Measurements from ENCODE around the gene PRR29. TPM values are rescaled to one million over a fixed set of nuclear protein-coding genes. Genes with fewer than 3 reads are reported as not detected.
"Not testable (repeated sequence)": the region's sequence is repeated elsewhere in the genome, so short reads cannot be mapped to it uniquely, and the experiment has no call there.

The PRR29 gene
- total RNA-seq, 1 donor from 2014 or later: 0.78 TPM

DNA sequence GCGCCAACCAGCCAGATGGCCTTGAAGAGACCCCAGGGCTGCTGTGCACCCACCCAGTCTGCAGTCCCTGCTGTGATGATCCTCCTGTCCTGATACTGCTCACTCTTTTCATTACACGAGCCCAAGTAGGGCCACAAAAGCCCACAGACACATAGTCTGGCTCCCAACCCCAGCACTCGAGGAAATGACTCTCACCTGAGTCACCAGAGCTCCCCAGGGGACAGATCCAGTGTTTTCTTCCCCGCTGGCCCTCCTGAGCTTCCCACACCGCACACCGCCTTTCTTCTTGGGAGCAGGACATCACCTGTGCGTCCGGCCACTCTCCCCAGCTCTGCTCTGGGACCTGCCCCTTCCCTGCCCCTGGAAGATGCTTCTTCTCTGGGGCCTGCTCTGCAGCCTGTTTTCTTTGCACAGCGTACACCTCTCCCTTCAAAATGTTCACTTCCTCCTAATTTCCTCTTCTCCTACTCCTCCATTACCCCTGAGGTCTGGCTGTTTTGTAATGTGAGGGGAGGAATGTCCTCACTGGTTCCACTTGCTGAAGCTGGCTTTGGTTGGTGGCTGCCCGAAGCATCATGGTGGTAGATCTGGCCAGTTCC lies 23.5 kb upstream of the PRR29 start:
- no peak for DNase-seq

DNA sequence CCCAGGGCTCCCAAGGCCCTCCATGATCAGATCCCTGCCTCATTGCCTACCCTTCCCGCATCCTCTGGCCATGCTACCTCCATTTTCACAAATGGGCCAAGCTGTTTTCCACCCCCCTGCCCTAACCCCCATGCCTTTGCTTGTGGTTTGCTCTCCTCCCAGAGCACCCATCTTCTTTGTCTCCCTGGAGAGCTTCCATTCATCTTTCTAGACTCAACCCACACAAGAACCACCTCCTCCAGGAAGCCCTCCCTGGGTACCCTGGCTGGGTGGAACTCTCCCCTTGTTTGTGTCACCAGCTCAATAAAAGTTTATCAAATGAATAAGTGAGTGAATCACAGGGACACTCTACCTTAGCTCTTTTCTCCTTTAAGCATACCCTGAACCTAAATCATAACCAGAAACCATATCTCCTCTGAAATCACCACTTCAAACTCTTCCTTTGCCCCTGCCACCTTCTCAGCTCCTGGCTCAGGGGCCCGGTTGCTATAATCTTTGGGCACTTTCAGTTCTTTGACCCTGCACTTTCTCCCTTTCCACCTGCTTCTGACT lies 22.5 kb upstream of the PRR29 start:
- no peak for DNase-seq

DNA sequence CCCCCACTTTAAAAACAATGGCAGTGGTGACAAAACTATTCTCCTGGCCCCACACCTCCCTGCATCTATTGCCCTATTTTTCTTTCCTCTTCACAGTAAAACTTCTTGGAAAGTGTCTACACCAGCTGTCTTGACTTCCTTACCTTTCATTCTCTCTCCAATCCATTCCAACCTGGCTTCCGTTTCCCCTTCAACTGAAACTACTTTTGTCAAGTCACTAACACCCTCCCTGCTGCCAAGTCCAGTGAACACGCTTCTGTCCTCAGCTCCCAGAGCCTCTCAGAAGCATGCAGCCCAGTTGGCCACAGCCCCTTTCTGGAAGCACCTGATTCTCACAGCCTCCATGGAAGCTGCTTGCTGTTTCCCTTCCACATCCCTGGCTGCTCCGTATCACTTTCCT lies 21.4 kb upstream of the PRR29 start:
- no peak for DNase-seq

DNA sequence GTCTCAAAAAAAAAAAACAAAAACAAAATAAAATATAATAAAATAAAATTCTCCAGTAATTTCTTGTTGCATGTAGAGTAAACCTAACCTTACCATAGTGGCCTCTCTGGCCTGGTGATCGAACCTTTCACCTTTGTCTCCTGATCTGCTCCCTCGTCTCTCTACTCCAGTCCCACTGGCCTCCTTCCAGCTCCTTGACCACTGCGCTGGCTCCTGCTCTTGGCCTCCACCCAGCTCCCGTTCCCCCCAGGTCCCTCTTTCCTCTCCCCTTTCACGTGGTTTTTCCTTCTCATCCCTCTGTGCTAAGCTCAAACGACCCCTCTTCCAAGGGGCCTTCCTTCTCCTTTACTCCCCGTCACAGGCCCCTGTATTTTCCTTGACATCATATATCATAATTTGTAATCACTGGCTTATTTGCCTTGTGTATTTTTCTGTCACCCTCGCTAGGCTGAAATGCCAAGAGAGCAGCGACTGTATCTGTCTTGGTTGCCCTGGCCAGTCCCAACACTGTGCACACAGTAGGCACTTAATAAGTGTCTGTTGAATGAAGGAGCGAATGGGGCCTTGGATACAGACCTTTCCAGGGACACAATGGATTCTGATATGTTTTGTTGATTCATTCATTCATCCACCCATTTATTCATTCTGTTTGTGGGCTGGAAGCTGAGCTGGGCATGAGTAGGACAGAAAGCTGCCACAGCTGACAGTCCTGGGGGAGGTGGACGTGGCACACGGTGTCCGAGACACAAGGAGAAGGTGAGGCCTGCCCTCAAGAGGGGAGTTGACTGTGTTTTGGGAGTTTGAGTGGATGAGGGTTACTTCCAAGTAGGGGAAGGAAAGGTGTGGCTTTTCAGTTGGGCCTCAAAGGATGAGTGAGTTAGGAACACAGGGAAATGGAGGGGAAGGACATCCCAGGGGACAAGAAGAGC lies 19.6 kb upstream of the PRR29 start:
- DNase-seq: no peak

DNA sequence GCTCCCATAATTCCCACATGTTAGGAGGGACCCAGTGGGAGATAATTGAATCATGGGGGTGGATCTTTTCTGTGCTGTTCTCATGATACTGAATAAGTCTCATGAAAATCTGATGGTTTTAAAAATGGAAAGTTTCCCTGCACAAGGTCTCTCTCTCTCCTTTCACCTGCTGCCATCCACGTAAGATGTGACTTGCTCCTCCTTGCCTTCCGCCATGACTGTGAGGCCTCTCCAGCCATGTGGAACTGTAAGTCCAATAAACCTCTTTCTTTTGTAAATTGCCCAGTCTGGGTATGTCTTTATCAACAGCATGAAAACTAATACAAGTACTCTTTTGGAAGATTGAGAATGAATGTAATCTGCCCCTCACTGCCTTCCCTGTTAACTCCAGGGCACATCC lies 15.5 kb upstream of the PRR29 start:
- not testable (repeated sequence) for DNase-seq

DNA sequence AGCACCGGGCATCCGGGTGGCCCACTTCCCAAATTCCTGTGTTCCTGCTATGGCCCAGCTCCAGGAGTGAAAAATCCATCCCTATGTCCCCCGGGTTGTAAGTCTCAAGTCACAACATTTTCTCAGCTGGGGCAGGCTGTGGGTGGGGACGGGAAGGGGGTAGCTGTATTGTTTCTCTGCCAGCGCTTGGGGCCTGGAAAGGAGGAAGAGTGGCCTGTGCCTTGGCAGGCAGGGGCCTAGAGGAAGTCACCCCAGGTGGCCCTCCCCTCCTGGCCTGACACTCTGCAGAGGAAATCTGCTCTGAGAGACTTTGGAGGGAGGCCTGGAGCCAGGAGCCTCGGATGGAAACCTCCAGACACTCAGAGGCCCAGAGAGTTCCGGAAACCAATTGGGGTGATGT lies 14.8 kb upstream of the PRR29 start:
- no peak for DNase-seq

DNA sequence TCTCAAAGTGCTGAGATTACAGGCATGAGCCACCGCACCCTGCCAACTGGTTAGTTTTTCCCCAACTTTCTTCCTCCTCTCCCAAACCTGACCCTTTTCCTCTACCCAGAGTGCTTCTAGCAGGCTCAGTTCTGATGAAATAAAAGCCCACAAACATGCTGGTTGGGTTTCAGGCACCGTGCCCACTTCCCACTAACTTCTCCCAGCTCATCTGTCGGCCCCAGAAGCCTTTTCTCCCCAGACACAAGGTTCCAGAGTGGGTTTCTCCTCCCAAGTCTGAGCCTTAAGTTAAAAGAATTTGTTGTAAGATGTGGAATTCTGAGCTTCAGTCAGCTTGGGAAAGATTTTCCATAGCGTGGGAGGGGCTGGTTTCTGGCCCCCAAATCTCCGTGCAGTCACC lies 13.9 kb upstream of the PRR29 start:
- DNase-seq: no peak

DNA sequence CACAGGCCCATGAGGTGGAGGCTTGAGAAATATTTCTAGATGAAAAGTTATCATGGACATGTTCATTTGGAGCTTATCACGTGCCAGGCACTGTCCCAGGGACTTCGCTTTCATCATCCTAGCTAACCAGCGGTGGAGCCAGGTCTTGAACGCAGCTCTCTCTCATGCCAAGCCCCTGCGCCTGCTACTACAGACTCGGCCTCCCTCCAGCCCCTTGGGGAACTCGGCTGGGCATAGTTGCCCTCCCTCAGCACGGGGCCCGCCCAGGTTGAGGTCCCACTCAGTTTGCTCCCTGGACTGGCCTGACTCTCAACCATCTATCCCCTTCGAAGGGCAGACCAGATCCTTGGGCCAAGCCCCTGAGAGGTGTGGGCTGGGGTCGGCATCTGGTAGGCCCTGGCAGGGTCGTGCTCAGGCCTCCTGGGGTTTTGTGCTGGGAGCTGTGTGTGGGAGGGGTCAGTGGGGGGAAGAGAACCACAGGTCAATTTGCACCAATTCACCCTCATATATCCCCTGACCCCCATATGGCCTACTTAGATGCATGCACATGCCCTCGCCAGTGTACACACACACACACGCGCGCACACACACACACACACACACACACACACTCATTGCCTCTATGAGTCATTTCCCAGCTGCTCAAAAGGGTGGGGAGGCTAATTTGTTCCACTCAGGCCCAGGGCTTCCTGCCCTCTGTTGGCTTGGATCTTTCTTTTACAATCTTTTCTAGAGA lies 13.3 kb upstream of the PRR29 start:
- no peak for DNase-seq

DNA sequence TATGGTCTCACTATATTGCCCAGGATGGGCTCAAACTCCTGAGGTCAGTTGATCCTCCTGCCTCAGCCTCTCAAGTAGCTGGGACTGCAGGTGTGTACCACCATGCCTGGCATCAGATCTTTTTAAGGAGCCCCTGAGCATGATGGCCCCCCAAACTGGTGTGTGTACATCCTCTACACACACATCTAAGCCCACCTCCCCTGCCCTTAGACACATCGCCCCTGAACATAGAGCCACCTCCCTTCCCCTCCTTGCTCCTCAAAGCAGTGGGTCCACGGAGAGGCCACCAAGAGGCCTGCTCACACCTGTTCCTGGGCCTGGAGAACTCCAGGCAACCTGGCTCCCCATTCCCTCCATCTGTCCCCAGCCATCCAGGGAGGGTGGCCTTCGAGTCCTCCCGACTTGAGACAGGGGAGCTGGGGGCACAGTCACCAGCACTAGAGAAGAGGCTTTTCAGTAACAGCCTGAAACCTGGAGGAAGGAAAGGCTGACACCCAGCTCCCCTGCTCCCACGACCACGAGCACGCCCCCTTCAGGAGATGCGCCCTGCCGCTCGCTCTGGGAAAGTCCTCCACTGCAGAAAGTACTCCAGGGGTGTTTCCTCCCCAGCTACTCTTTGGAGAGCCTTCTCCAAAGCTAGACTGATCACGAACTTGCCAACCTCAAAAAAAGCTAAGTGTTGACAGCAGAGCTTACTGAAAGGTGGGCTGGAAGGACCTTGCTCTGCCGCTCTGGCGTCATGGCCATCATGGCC lies 12.6 kb upstream of the PRR29 start:
- no peak for DNase-seq

DNA sequence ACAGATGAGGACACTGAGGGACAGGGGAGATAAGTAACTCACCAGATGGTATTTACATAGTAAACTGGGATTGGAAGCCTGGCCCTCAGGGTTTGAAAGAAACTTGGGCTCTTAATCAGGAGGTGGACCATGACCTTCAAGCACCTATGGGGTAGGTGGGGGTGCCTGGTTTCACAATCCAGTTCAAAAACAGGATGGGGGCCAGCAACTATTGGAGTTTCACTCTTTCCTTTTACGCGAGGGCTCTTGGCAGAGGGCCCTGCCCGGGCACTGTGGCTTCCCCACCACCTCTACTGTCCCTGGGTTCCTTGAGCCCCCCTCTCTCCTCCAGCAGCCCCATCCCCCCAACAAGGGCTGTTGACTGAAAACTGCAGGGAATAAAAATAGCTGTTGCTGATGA lies 11.3 kb upstream of the PRR29 start:
- DNase-seq: no peak

DNA sequence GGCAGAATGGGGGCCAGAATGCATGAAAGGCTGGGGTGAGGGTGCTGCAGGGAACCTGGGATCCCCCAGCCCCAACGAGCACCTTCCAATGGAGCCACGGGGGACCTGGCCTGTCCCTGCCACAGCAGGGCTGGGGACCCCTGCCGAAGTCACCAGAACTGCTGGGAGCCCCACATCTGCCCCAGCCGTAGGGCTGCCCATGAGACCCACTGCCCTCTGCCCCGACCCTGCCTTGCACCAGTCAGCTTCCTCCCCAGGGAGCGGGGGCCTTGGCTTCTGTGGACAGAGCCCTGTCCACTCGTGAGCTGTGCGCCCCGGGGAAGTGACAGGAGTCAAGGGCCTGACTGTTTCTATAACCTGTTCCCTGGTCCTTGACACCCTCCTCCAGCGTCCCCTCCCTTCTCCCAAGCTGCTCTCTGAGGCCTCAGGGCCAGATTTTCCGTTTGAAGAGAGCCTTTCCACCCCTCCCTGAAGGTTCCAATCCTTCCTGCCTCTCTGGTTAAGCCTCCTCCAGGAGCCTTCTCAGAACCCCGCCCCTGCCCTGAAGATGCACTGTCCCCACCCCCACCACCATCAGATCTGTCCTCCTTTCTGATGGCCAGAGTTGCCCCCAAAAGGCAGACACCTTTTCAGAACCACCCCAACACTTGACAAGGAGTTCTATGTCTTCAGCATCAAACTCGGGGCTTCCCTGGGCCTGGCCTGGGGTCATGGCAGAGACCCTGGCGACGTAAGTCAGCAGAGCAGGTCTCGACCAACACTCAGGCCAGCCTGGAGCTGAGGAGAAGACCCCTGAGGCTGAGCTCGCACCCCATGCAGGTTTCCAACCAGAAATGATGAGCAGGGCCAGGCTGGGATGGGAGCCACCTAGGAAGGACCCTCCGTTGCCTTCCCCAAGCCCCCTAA lies 10.7 kb upstream of the PRR29 start:
- no peak for DNase-seq

DNA sequence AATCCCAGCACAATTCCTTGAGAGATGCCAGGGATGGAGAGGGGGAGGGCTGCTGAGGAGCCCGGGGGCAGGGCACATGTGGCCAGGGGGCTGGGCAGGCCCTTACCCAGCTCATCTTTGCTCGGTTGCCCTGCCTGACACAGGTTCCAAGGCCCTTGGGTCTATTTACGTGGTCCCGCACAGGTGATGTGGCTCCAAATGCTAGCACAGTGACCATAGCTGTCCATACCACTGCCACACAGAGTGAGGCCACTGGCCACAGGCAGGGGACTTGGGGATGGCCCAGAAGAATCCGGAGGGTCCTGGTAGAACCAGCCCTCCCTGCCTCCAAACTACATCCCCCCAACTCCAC lies 10.0 kb upstream of the PRR29 start:
- DNase-seq: no peak

DNA sequence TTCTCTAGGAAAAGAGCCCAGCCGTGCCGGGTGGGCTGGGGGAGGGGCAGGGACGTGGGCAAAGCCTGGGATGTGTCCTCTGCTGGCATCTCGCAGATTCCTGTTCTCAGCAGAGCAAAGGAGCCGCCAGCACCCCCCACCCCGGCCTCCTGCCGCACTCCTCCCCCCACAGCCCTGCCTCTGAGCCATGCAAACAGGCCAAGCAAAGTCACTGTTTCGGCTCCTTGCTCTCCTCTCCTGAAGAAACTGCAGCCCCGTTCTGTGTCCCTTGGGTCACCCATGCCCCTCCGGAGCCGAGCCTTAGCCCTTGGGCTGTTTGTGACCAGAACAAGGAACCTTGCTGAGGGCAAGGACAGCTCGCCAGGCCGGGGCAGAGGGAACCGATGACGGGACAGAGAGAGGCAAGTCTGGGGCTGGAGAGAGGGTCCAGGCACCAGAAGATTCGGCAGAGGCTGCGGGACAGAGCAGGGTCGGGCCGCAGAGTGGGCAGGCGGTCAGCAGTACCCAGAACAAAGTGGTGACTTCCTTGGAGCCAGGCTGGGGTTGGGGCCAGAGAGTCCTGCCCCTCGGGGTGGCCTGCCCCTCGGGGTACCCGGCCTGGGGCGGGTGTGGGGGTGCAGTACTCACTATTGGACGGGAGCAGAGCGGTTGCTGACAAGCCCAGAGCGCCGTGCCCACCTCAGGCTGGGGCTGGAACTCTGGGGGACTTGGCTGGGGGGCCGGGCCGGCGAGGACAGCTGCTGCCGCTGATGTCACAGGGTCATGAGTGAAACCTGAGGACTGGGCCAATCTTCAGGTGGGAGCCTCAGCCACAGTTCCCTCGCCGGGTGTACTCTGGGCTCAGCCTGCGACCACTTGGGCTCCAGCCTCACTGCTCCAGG lies 9.2 kb upstream of the PRR29 start:
- DNase-seq: no peak

DNA sequence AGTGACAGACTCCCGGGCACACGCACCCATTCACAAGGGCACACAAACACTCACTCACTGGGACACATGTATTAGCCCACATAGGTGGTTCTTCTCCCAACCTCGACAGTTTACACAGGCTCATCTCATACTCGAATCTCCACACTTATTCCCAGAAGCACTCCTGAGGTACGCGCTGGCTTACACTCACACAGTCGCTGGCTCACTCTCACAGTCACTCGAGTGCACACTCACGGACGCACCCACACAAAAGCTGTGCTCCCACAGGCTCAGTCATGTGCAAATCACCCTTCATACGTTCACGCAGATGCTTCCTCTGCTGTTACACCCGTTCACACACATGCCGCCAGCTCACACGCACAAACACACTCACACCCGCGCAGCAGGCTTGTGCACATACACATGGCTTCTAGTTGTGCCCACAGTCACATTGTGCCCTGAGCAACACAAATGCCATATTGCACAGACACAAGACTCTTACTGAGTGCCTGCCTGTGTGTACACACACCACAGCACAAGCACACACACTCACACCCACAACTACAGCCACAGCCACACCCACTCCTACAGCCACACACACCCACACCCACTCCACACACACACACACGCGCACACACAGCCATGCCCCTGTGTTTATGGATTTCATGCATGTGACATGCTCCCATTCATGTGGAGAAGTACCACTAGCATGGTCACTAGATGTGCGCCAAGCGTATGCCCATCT lies 8.4 kb upstream of the PRR29 start:
- DNase-seq: no peak

DNA sequence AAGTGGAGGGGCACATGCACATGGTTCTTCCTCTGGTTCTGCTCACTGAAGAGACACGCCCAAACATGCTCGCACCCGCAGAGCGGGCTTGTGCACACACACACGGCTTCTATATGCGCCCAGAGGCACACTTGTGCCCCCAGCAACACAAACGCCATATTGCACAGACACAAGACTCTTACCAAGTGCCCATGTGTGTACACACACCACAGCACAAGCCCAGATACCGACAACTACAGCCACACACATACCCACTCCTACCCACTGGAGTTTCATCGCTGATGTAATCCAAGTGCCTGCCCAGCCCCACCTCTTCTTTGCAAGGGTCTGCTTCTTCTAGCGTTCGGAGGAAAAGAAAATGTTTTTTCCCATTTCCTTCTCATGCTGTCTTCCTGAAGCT lies 6.5 kb upstream of the PRR29 start:
- DNase-seq: no peak

DNA sequence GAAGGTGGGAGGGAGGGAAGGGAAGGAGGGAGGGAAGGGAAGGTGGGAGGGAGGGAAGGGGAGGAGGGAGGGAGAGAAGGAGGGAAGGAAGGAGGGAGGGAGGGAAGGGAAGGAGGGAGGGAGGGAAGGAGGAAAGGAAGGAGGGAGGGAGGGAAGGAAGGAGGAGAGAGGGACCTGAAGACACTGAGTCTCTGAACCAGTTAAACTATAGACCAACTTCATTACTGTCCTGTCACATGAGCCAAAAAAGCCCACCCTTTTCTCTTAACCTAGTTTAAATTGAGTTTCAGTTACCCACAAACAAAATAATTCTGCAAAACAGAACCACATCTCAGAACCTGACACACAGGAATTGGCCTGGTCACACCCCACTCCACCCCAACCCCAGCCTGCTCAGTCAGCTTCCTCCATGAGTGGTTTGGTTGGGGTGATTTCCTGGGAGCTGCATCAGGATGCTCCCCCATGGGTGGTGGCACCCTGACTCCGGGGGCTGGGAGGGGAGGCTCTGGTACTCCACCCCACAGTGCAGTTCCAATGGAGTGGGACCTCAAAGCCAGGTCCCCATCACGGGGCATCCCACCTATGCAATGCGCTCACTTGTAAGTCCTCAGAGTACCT lies 4.7 kb upstream of the PRR29 start:
- DNase-seq: no peak

DNA sequence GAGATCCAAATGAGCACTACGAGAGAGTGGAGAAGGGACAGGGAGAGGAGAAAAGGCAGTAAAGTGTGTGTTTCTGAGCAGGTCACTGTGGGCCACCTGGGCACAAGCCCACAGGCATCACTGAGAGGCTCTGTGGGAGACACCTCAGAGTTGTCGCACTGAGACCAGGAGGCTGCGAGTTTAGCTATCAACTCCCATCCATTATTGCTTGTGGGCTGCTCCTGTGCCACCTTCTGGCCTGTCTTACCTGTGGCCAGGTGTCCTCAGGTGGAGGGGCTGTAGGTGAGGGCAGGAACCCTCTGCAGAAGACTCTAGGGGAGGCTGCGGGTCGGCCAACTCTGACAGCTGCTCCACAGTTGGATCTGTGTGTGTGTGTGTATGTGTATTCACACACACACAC lies 2.5 kb upstream of the PRR29 start:
- DNase-seq: no peak

DNA sequence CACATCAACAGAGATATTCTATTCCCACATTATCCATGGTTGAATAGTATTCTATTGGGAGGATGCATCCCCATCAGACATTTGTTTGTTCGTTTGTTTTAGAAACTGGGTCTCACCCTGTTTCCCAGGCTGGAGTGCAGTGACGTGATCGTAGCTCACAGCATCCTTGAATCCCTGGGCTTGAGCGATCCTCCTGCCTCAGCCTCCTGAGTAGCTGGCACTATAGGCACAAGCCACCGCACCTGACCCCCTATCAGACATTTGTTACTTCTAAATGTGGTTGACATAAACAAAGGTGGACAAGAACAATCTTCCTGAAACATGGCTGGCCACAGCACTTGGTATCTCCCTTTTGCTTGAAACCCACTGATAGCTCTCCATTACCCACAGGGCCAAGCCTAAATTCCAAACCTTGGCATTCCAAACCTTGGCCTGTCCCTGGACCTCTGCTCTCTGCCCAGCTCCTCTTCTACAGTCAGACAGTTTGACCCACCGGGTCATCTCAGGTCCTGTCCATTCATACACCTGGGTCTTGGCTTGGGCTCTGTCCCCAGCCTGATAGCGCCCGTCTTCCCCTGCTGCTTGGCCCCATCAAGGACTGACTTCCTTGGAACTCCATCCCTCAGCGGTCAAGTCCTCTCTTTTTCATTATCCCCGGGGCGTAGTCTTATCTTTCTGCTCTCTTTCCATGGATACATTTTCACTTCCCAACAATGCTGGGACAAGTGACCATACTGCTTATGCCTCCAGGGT lies 1.5 kb upstream of the PRR29 start:
- no peak for DNase-seq
